Measurements from ENCODE around the gene COPB2. TPM values are rescaled to one million over a fixed set of nuclear protein-coding genes. Genes with fewer than 3 reads are reported as not detected.

Gene COPB2
- 82.3 TPM for total RNA-seq

DNA sequence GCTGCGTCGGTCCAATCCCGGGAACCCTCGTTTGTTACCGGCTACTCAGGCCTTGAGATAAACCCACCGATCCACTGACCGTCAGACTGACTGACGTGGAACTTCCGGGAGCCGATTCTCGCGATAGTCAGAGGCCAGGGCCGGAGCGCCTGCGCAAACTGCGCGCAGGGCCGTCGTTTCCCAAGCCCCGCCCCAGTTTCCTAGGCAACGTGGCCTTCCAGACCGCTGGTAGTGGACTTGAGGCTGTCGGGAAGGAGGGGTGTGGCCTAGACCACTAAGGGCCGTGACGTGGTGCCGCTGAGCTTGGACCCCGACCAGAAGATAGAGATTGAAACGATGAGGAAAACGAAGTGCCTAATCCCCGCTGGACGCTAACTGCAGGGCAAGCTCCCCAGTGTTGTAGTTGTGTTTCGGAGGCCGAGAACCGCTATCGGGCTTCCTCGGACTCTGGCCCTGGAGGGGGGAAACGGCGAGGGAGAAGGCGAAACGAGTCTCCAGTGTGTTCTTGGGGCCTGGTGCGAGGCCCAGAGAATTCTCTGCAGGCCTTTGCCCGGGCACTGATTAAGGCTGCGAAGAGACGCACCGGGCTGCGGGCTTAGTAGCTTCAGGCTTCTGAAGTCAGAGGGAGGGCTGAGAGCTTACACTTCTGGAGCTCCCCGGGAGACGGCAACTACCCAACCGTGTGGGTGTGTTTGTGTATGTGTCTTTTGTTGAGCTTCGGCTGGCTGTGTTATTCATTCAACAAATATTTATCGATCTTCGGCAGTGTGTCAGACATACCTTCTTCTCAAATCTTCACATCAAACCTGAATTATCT lies at the start of gene COPB2:
TSS of gene COPB2 (minus strand) at position 96 of the 817 bp plus-strand sequence. CDS start 97 bp downstream, outside the sequence.

DNA sequence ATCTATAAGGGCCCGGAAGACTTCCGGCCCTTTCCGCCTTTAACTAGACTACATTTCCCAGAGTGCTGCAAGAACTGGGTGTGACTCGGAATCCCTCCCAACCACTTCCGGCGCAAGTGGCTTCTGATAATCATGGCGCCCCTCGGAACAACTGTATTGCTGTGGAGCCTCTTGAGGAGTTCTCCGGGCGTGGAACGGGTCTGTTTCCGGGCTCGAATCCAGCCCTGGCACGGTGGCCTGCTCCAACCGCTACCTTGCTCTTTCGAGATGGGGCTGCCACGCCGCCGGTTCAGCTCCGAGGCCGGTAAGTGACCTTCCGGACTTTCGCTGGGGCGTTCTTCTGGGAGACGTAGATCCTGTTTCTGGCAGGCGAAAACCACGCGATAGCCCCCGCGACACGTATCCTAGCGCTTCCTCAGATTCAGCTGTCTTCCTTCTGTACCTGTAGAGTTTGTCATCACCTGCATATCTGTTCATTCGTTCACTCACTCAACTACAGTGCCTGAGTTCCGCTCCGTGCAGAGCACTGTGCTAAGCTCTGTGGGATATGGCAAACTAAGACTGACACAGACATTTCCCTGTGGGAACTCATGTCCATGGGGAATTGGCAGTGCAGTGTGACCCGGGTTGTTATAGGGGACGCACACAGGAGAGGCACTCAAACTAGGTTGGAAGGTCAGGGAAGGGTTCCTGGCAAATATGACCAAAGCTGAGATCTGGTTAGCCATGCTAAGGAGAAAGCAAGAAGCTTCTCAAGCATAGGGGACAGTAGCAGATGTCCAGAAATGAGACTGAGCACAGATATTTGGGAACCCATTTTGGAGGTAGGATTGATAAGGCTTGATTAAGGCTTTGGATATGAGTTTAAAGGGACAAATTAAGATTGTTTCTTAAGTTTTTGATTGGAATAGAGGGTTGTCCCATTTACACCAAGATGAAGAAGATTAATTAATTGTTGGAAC lies 45.3 kb downstream of the COPB2 start, which contains the start of gene MRPS22:
TSS of gene MRPS22 (plus strand) at position 126 of the 962 bp plus-strand sequence. CDS start at position 133, 7 bp downstream.

Small RNA genes within 50 kb of the gene (small RNA-seq; reads per million reads assigned to genes)
- gene RF00026 (ENCODE audit: low replicate concordance): not detected

Other genes starting within 250 kb of the COPB2 start
- 34.8 TPM for gene MRPS22, start 45.6 kb downstream of the COPB2 start, total RNA-seq
- not detected for gene RBP2, start 86.9 kb upstream of the COPB2 start, total RNA-seq
- gene RBP1, start 150.1 kb upstream of the COPB2 start, total RNA-seq: 85.6 TPM